Nucleus accumbens (tissue), 56 donors: ENCODE results near the gene PXYLP1.
A peak's percentile ranks its signal among the peaks of the same experiment; 100 is the strongest.
"Not testable (repeated sequence)": the region's sequence is repeated elsewhere in the genome, so short reads cannot be mapped to it uniquely, and the experiment has no call there.

Experiments used
- DNase-seq, 56 donors: peaks; one replicate each; lab custom pipeline; 2025; lab: John Stamatoyannopoulos, UW

The PXYLP1 gene

DNA sequence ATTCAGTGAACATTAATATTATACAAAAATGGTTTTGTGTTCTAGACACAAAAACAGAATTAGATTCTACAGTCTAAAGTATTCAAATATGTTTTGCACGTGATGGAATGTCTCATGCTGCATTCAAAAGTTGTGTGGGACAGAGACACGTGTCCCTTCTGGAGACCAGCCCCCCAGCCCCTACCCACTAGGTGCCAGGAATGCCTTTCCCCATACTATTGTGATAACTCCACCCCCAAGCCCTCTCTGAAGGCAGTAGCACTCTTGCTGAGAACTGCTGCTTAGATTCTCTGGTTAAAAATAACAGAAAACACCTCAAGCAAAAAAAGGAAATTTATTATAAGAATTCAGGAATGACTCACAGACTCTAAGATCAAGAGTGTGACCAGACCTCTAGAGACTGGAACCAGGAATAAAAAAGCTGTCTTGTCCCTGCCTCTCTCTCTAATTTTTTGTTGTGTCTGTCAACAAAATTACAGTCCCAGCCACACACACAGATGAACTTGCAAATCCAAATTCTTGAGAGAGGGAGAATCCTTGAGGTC, 57.7 kb downstream of the PXYLP1 start:
- DNase-seq: no peak

DNA sequence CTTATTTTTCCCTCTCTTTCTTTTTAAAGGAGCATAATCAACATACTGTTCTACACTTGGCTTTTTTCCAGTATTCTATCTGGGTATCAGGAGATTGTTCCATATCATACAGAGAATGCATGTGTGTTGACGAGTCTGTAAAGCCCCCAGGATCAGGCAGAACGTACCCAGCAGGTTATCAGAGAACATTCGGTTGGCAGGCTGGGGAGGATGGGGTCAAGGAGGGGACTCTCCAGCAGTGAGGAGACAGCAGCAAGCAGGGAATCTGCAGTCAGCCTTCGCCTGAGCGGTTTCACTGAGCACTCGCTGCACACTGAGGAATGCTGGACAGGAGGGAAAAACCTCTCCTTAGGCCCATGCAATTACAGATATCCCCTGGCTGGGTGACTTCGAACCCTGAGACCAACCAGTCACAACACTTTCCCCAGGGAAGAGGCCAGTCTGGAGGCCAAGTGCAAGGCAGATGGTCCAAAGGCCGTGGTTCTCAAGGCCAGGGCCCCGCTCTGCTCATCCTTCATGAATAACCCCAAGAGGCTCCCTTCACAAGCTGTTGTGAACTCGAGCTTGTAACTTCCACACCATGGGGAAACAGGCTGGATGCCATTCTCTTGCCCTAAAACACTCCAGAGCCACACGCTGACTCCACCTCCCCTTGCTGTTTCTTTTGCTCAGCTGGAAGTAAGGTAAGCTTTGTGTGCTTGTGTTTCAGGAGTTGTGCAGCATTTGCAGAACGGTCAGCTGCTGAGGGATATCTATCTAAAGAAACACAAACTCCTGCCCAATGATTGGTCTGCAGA, 60.1 kb downstream of the PXYLP1 start:
- DNase-seq: peak in 2 of 56 donors; percentile 4 to 8

GRCh38 chr3:141292356-141293058, 60.9 kb downstream of the PXYLP1 start:
- no peak for DNase-seq

DNA sequence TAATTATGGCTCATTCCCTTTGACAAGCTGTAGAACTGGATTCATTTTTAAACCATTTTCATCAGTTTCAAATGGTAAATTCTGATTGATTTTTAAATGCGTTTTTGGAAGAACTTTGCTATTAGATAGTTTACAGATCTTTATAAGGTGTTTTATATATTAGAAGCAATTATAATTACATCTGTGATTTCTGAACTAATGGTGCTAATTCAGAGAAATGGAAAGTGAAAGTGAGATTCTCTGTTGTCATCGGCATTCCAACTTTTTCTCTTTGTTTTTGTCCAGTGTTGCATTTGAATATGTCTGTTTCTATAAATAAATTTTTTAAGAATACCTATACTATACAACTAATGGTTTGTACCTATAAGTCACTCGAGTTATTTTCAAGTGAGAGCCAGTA, 62.7 kb downstream of the PXYLP1 start:
- DNase-seq: no peak

DNA sequence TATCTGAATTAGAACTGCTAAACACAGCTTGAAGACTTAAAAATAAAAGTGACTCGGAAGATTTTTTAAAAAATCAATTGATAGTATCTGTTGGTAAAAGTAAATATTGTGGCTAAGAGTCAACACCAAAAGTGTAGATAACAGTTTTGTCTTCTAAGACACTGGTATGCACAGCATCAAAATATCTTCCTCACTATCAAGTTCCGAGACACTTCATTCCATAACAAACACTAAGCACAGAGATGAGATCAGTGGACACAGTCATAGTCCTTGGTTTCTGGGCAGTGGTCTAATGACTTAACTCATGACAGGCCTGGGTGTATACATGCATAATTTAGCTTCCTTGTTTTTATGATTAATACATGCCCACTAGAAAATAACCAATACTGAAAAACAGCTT, 63.2 kb downstream of the PXYLP1 start:
- DNase-seq: no peak

DNA sequence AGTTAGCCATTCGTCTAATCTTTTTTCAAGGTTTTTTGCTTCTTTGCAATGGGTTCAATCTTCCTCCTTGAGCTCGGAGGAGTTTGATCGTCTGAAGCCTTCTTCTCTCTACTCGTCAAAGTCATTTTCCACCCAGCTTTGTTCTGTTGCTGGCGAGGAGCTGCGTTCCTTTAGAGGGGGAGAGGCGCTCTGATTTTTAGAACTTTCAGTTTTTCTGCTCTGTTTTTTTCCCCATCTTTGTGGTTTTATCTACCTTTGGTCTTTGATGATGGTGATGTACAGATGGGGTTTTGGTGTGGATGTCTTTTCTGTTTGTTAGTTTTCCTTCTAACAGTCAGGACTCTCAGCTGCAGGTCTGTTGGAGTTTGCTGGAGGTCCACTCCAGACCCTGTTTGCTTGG, 68.8 kb downstream of the PXYLP1 start:
- DNase-seq: not testable (repeated sequence)

GRCh38 chr3:141302364-141303141, 70.9 kb downstream of the PXYLP1 start:
- no peak for DNase-seq

DNA sequence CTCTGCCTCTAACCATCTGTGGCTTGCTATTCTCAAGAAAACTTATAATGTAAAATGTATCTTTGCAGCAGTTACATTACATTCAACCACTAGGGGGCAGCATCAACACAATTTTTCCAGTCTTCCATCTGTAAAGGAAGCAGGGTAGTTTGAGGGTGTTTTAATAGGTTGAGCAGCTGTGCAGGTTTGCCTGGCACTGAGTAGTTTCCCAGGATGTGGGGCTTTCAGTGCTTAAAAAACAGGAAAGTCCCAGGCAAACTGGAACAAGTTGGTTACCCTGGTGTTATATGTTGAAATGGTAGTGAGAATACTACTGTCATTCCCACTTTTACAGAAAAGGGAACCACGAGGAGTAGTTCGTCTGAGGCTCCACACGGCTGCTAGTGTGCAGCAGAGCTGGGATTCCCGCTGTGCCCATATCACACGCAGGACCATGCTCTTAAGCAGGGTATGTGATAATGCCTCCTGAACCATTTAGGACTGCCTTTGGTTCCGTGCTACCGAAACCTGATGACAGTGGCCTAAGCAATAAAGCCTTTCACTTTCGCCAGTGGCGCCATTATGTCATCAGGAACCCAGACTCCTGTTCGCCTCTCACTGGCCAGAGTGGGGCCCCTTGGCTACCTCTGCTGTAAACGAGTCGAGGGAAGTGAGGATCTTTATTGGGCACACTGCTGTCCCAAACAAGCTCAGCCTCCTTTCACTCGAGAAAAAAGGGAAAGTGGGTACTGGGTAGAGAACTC, 72.0 kb downstream of the PXYLP1 start:
- peak in 22 of 56 donors; percentile 10 to 70 (median 30) for DNase-seq

- peak in 3 of 56 donors; percentile 11 to 12 (median 11) for DNase-seq
Observed at GRCh38 chr3:141305436-141305835, 73.8 kb downstream of the PXYLP1 start.

- no peak for DNase-seq
Observed at GRCh38 chr3:141306276-141306675, 74.7 kb downstream of the PXYLP1 start.

GRCh38 chr3:141306922-141307321, 75.3 kb downstream of the PXYLP1 start:
- DNase-seq: no peak

GRCh38 chr3:141307351-141308059, 75.9 kb downstream of the PXYLP1 start:
- DNase-seq: no peak

- peak in 29 of 56 donors; percentile 7 to 70 (median 20) for DNase-seq
Observed at GRCh38 chr3:141308588-141309218, 77.1 kb downstream of the PXYLP1 start.

DNA sequence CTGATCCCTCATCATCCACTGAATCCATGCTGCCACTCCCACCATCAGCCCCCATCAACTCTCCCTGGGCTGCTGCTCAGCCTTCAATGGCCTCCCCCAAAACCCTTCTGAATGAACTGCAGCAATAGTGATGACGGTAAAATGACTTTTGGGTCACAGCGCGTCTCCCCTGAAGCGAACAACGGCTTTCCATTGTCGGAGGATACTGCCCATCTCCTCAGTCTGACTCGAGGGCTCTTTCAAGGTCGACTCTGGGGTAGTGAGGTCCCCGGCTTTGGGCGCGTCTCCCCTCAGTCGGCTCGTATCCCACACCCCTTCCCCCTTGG, 79.5 kb downstream of the PXYLP1 start:
- DNase-seq: peak in 3 of 56 donors; percentile 44 to 75 (median 48)

- DNase-seq: peak; percentile 63 to 99 (median 96)
Observed at GRCh38 chr3:141311496-141312353, 80.1 kb downstream of the PXYLP1 start.

GRCh38 chr3:141312354-141313092, 80.9 kb downstream of the PXYLP1 start:
- no peak for DNase-seq

GRCh38 chr3:141313093-141313683, 81.6 kb downstream of the PXYLP1 start:
- DNase-seq: no peak
